ENCODE measurements around the gene ZNF786. TPM values are rescaled to one million over a fixed set of nuclear protein-coding genes. Genes with fewer than 3 reads are reported as not detected.

The ZNF786 gene
- total and polyA plus RNA-seq, 10 of the 15 experiments (the other 5 are each of a cell fraction or from before 2014, with no cell fraction given) = 0.47 to 7.0 (median 4.2) TPM

DNA sequence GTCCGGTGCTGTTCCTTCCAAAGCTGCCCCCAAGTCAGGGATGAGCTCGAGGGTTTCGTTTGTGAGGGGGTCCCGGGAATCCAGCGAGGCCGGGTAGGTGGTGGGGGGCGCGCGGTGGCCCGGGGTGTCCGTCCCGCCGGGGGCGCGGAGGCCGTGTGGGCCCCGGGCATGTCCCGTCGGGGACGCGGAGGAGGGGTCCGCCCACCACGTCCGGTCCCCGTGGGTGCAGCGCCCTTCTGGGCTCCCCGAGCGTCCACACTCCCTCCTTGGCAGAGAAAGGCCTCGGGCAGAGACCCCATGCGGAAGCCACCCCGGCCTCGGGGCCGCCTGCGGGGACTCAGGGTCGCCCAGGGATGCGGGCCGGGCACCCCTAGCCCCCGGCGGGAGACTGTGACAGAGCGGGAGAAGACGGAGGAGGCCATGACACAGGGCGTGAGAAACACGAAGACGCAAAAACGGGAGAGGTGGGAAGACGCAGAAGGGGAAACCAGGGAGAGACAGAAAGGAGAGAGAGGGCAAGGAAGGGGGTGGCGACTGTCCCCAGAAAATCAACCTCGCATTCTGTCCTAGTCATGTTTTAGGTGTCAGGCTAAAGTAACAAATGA lies 36.2 kb upstream of the ZNF786 start (continued):
- TF ChIP-seq SUZ12 (IDR thresholded peaks at IDR 0.05; ENCODE audit: unreplicated experiment) (no peak), SMAD5 (IDR thresholded peaks at IDR 0.05; ENCODE audit: low read depth) (0 out of 2 replicates have a peak, but pooled peaks have one; percentile 31), TBL1XR1 (IDR thresholded peaks at IDR 0.05; ENCODE audit: low read depth, low read length) (0 out of 2 replicates have a peak, but pooled peaks have one; percentile 45), ZBED1 (IDR thresholded peaks at IDR 0.05; ENCODE audit: borderline replicate concordance) (0 out of 2 replicates have a peak, but pooled peaks have one; percentile 22), YY1 (IDR thresholded peaks at IDR 0.05; ENCODE audit: low read depth, low read length) (peak; percentile 57; the same call in 1 of the 2 replicates), IKZF1 (conservative IDR thresholded peaks at IDR 0.05) (peak; percentile 79)
- TF ChIP-seq, protein P1, sequence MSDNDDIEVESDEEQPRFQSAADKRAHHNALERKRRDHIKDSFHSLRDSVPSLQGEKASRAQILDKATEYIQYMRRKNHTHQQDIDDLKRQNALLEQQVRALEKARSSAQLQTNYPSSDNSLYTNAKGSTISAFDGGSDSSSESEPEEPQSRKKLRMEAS (IDR thresholded peaks at IDR 0.05; ENCODE audit: low read depth, low read length) = no peak

DNA sequence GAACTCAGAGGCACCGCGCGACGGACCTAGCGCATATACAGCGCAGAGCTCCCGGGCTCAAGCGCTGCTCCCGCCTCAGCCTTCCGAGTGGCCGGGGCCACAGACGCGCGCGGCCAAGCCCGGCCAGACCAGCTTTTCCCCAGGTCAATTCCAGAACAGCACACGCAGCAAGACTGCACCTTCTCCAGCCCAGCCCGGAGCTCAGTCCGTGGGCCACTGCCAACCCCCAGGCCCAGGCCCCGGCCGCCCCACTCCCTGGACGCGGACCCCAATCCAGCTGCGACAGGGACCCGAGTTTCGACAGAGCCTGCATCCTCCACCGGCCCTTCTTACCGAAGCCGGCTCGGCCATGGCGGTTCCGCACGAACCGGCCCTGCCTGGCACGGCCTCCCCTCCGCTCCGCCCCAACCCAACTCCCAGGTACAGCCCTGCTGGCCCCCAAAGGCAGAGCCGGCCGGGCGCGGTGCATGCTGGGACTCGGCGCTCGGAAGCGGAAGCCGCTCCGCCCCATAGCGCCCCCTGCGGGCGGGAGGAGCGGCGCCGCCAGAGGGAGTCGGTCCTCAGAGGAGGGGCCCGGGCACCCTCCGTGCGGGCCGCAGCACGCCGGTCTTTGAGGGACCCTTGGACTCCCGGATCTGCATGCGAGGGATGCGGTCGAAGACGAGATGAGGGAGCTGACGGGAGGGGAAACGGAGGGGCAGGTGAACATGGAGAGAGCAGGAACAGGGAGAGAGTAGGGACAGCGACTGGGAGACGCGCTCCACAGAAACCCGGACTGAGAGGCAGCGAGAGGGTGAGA lies 35.5 kb upstream of the ZNF786 start, which contains the start of gene ZNF425:
Gene ZNF425, minus strand, starts transcription at position 462 of the 799 bp plus-strand sequence. Its CDS starts 111 bp downstream, at position 351.
- POLR2A ChIA-PET = interaction anchor here (0.7 to 3.4 kb wide), 5 partner anchors 13 to 496 kb away, joined by 3 to 31 read pairs (median 3); partner anchors contain the start of gene ZNF398
- WGBS (ENCODE audit: insufficient coverage, insufficient replicate concordance, low lambda C conversion rate, missing lambda C conversion rate) = 1% methylated on average over 72 of the region's 72 CpGs
- TF ChIP-seq, protein P2, sequence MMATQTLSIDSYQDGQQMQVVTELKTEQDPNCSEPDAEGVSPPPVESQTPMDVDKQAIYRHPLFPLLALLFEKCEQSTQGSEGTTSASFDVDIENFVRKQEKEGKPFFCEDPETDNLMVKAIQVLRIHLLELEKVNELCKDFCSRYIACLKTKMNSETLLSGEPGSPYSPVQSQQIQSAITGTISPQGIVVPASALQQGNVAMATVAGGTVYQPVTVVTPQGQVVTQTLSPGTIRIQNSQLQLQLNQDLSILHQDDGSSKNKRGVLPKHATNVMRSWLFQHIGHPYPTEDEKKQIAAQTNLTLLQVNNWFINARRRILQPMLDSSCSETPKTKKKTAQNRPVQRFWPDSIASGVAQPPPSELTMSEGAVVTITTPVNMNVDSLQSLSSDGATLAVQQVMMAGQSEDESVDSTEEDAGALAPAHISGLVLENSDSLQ (IDR thresholded peaks at IDR 0.05) = no peak
- peak; percentile 78 for TF ChIP-seq GABPA (IDR thresholded peaks at IDR 0.05; ENCODE audit: low read depth)
- TF ChIP-seq KDM1A (IDR thresholded peaks at IDR 0.05; ENCODE audit: borderline replicate concordance) = no peak
- TF ChIP-seq CHD1 (IDR thresholded peaks at IDR 0.05; ENCODE audit: low read depth, low read length) = peak; percentile 82; the same call in 1 of the 2 replicates
- peak; percentile 78 for TF ChIP-seq IKZF1 (conservative IDR thresholded peaks at IDR 0.05)
- peak; percentile 34 for TF ChIP-seq SIX5 (IDR thresholded peaks at IDR 0.05; ENCODE audit: low read depth, low read length, severe bottlenecking)
- TF ChIP-seq, protein P3, sequence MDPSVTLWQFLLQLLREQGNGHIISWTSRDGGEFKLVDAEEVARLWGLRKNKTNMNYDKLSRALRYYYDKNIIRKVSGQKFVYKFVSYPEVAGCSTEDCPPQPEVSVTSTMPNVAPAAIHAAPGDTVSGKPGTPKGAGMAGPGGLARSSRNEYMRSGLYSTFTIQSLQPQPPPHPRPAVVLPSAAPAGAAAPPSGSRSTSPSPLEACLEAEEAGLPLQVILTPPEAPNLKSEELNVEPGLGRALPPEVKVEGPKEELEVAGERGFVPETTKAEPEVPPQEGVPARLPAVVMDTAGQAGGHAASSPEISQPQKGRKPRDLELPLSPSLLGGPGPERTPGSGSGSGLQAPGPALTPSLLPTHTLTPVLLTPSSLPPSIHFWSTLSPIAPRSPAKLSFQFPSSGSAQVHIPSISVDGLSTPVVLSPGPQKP (IDR thresholded peaks at IDR 0.05; ENCODE audit: low read depth, low read length) = peak; percentile 88
- TF ChIP-seq POU2F2 (IDR thresholded peaks at IDR 0.05; ENCODE audit: borderline replicate concordance, low read depth, low read length) = peak; percentile 79; the same call in 2 of the 3 replicates
- TF ChIP-seq TCF3 (IDR thresholded peaks at IDR 0.05; ENCODE audit: borderline replicate concordance, insufficient read depth, low read depth, low read length) = peak; percentile 66
- no peak for TF ChIP-seq SMAD1 (IDR thresholded peaks at IDR 0.05; ENCODE audit: low read depth, partially characterized antibody)
- TF ChIP-seq CBX5 (IDR thresholded peaks at IDR 0.05; ENCODE audit: low read depth) = peak; percentile 78; the same call in 1 of the 2 replicates
- peak; percentile 43; the same call in 1 of the 2 replicates for TF ChIP-seq SPI1 (IDR thresholded peaks at IDR 0.05; ENCODE audit: borderline replicate concordance, insufficient read depth, low read depth, low read length)
- TF ChIP-seq TBL1XR1 (IDR thresholded peaks at IDR 0.05; ENCODE audit: low read depth, low read length) = 0 out of 2 replicates have a peak, but pooled peaks have one; percentile 33

More for the DNA sequence above, 35.5 kb upstream of the ZNF786 start, which contains the start of gene ZNF425:
- peak within 1 kb of the TSS; percentile 96 for H3K4me3 ChIP-seq
- peak within 1 kb of the TSS; percentile 71 for H3K4me2 ChIP-seq (ENCODE audit: control insufficient read depth, insufficient read depth)
- peaks cover 0 to 15% of the 10 kb centered on the region in 2 experiments; a peak in 1 of 4 replicates for H3K36me3 ChIP-seq (ENCODE audit: control insufficient read depth in 2 of 2, insufficient read depth in 2 of 2, low read length in 1 of 2)
- peak within 1 kb of the TSS; percentile 94 for H2AFZ ChIP-seq (ENCODE audit: control insufficient read depth, low read depth, low read length)
- H3K4me1 ChIP-seq (ENCODE audit: control insufficient read depth, insufficient read depth, low read length) = no peaks in the 10 kb centered on the region
- SMC1A ChIA-PET (ENCODE audit: uncharacterized antibody, unreplicated experiment) = interaction anchor here (0.8 to 1.1 kb wide), 2 partner anchors 18 to 20 kb away, joined by 3 to 4 read pairs; no protein-coding TSS in a partner anchor
- peaks cover 10% of the 10 kb centered on the region for H3K9me3 ChIP-seq (replicated peaks; ENCODE audit: control insufficient read depth, insufficient read depth, low read length)
- no peaks in the 10 kb centered on the region for H4K20me1 ChIP-seq (ENCODE audit: control insufficient read depth, insufficient read depth)
- H3K27ac ChIP-seq (ENCODE audit: control insufficient read depth, insufficient read depth) = peak within 1 kb of the TSS; percentile 90
- intact Hi-C loops (cut with micrococcal nuclease; ENCODE audit: unreplicated experiment) (loop anchor here (1.0 to 5.0 kb wide), 5 partner anchors 21 to 111 kb away; partner anchors contain the start of genes PDIA4, ZNF212, ZNF282 and ZNF398), in situ Hi-C loops (cut with MboI) (no loop called here)
- no peak for FAIRE-seq
- peak; percentile 92 for ATAC-seq
- peak; percentile 66 for DNase-seq (ENCODE audit: low read depth, low spot score)
- peaks cover 34% of the 10 kb centered on the region for H3K79me2 ChIP-seq (ENCODE audit: control insufficient read depth, insufficient read depth, low read length)
- no peaks in the 10 kb centered on the region for H3K27me3 ChIP-seq (replicated peaks in 1 of 2; ENCODE audit: control insufficient read depth in 2 of 2, insufficient read depth in 2 of 2, low read length in 1 of 2)
- RAD21 ChIA-PET (ENCODE audit: unreplicated experiment) = interaction anchor here (1.0 to 3.1 kb wide), 7 partner anchors 18 to 159 kb away, joined by 3 to 20 read pairs (median 4); partner anchors contain the start of genes ZNF282 and ZNF398
- CTCF ChIA-PET = interaction anchor here (0.5 to 4.1 kb wide), 11 partner anchors 9 to 163 kb away, joined by 3 to 37 read pairs (median 4); partner anchors contain the start of genes ZNF282 and ZNF398
- TSS peak; percentile 78 for BruUV-seq (replicated peaks)
- peak within 1 kb of the TSS; percentile 90 for H3K9ac ChIP-seq (ENCODE audit: control insufficient read depth, insufficient read depth, low read length)
